Measurements from ENCODE around the gene ANKRD40.

Gene ANKRD40

GRCh38 chr17:50737118-50737698 is 29.5 kb upstream of the ANKRD40 start (continued):
- no peak for TF ChIP-seq PATZ1 (CRISPR knock-in tag; IDR thresholded peaks at IDR 0.05; ENCODE audit: borderline replicate concordance)
- TF ChIP-seq, protein P1, sequence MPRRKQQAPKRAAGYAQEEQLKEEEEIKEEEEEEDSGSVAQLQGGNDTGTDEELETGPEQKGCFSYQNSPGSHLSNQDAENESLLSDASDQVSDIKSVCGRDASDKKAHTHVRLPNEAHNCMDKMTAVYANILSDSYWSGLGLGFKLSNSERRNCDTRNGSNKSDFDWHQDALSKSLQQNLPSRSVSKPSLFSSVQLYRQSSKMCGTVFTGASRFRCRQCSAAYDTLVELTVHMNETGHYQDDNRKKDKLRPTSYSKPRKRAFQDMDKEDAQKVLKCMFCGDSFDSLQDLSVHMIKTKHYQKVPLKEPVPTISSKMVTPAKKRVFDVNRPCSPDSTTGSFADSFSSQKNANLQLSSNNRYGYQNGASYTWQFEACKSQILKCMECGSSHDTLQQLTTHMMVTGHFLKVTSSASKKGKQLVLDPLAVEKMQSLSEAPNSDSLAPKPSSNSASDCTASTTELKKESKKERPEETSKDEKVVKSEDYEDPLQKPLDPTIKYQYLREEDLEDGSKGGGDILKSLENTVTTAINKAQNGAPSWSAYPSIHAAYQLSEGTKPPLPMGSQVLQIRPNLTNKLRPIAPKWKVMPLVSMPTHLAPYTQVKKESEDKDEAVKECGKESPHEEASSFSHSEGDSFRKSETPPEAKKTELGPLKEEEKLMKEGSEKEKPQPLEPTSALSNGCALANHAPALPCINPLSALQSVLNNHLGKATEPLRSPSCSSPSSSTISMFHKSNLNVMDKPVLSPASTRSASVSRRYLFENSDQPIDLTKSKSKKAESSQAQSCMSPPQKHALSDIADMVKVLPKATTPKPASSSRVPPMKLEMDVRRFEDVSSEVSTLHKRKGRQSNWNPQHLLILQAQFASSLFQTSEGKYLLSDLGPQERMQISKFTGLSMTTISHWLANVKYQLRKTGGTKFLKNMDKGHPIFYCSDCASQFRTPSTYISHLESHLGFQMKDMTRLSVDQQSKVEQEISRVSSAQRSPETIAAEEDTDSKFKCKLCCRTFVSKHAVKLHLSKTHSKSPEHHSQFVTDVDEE (CRISPR knock-in tag; IDR thresholded peaks at IDR 0.05): no peak

DNA sequence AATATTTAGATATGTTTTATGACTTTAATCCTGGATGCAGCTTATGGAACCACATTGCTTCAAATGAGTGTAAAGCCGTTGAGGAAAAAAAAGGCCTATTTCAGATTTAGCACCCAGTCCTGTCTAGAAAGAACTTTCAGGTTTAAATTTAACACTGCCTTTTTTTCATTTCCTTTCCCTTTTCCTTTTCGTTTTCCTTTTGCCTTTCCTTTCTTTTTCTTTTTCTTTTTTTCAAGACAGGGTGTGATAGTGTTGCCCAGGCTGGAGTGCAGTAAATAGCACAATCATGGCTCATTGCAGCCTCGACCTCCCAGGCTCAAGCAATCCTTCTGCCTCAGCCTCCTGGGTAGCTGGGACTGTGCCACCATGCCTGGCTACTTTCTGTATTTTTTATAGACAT is 27.6 kb upstream of the ANKRD40 start:
- no peak for ATAC-seq
- no peak for TF ChIP-seq ARNTL (CRISPR knock-in tag; IDR thresholded peaks at IDR 0.05; ENCODE audit: borderline replicate concordance, low read depth)
- no peak for TF ChIP-seq ZFP30 (CRISPR knock-in tag; IDR thresholded peaks at IDR 0.05)
- TF ChIP-seq ESRRG (CRISPR knock-in tag; IDR thresholded peaks at IDR 0.05): no peak
- no peak for TF ChIP-seq ZNF70 (CRISPR knock-in tag; IDR thresholded peaks at IDR 0.05)
- no peak for TF ChIP-seq RARB (CRISPR knock-in tag; IDR thresholded peaks at IDR 0.05)
- TF ChIP-seq, protein P2, sequence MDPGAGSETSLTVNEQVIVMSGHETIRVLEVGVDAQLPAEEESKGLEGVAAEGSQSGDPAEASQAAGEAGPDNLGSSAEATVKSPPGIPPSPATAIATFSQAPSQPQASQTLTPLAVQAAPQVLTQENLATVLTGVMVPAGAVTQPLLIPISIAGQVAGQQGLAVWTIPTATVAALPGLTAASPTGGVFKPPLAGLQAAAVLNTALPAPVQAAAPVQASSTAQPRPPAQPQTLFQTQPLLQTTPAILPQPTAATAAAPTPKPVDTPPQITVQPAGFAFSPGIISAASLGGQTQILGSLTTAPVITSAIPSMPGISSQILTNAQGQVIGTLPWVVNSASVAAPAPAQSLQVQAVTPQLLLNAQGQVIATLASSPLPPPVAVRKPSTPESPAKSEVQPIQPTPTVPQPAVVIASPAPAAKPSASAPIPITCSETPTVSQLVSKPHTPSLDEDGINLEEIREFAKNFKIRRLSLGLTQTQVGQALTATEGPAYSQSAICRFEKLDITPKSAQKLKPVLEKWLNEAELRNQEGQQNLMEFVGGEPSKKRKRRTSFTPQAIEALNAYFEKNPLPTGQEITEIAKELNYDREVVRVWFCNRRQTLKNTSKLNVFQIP (CRISPR knock-in tag; IDR thresholded peaks at IDR 0.05; ENCODE audit: borderline replicate concordance, low read depth): no peak
- TF ChIP-seq SNAI2 (CRISPR knock-in tag; IDR thresholded peaks at IDR 0.05): no peak
- TF ChIP-seq PPARA (CRISPR knock-in tag; IDR thresholded peaks at IDR 0.05; ENCODE audit: borderline replicate concordance): no peak

DNA sequence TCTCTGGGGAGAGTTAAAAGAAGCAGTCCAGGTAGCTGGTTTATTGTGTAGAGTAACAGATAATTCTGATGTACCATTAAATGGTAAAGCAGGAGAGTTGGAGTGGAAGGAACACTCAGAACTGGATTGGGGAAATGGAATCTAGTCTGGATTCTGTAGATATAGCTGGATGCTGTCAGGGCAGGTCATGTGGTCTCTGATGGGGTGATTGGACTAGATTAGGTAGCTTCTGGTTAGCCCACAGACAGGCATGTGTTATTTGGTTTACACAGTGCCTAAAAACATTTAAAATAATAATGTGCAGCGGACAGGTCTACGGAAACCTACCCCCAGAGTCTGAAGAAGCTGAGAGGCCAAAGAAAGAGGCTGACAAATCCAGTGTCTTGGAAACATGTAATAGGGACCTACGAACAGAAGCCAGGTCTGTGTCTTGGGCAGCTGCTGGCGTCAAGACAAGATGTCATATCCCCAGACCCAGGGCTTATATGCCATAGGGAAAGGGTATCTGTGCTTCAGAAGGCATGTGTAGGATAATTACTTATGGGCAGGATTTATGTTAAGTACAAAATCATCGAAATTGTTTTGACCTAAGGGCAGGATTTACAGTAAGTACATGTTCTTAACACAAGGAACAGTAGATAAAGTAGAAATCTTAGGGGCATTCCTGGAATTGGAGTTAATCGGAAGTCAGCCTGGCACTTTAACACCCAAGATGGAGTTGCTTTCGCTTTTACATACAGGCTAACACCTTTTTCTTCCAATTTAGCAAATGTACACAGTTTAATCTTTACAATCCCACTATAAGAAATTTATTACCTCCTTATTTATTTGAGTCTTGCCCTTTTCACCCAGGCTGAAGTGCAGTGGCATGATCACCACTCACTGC is 24.1 kb upstream of the ANKRD40 start:
- TF ChIP-seq OSR1 (CRISPR knock-in tag; IDR thresholded peaks at IDR 0.05) (no peak), TCF4 (CRISPR knock-in tag; IDR thresholded peaks at IDR 0.05; ENCODE audit: borderline replicate concordance) (peak; percentile 16; the same call in 1 of the 2 replicates), SNAI2 (CRISPR knock-in tag; IDR thresholded peaks at IDR 0.05) (0 out of 2 replicates have a peak, but pooled peaks have one; percentile 22), TOX (CRISPR knock-in tag; IDR thresholded peaks at IDR 0.05; ENCODE audit: borderline replicate concordance) (no peak)

DNA sequence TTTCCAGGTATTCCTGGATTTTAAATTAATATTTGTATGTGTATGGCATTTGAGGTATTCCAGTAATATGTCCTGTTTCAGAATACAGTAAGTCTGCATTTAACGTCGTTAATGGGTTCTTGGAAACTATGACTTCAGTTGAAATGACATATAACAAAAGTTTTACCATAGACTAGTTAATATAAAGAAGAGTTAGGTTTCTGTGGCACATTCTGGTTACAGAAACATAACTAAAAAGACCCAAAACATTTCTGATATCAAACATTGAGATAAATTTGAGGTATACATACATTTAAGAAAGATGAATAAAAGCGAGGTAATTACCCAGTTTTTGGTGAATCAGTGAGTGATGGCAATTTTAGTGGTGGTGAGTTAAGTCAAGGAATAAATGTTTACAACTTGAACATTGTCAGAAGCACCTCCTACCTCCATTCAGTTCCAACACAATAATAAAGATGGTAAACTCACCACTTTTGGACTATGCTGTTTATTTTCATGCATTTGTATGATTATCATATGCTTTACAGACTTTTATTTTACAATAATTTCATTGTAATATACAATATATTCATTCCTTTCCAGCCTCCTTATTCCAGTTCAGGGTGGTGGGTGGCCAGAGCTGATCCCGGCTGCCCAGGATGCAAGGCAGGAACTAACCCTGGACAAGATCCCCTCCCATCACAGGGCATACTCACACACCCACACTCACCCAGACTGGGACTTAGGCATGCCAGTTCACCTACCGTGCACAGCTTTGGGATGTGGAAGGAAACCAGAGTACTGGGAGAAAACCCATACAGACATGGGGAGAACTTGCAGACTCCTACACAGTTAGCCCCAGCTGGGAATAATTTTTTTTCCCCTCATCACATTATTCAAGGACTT is 21.4 kb upstream of the ANKRD40 start:
- no peak for ATAC-seq
- no peak for TF ChIP-seq ARNTL (CRISPR knock-in tag; IDR thresholded peaks at IDR 0.05; ENCODE audit: borderline replicate concordance, low read depth)
- TF ChIP-seq CSDC2 (CRISPR knock-in tag; IDR thresholded peaks at IDR 0.05): no peak
- TF ChIP-seq ZNF565 (CRISPR knock-in tag; conservative IDR thresholded peaks at IDR 0.05; ENCODE audit: low read depth): no peak
- TF ChIP-seq RARB (CRISPR knock-in tag; IDR thresholded peaks at IDR 0.05): no peak
- TF ChIP-seq, protein P3, sequence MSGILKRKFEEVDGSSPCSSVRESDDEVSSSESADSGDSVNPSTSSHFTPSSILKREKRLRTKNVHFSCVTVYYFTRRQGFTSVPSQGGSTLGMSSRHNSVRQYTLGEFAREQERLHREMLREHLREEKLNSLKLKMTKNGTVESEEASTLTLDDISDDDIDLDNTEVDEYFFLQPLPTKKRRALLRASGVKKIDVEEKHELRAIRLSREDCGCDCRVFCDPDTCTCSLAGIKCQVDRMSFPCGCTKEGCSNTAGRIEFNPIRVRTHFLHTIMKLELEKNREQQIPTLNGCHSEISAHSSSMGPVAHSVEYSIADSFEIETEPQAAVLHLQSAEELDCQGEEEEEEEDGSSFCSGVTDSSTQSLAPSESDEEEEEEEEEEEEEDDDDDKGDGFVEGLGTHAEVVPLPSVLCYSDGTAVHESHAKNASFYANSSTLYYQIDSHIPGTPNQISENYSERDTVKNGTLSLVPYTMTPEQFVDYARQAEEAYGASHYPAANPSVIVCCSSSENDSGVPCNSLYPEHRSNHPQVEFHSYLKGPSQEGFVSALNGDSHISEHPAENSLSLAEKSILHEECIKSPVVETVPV (CRISPR knock-in tag; IDR thresholded peaks at IDR 0.05): no peak
- TF ChIP-seq SNAI2 (CRISPR knock-in tag; IDR thresholded peaks at IDR 0.05): no peak
- TF ChIP-seq TCF4 (CRISPR knock-in tag; IDR thresholded peaks at IDR 0.05; ENCODE audit: borderline replicate concordance): no peak
- TF ChIP-seq ZC3H10 (CRISPR knock-in tag; IDR thresholded peaks at IDR 0.05): no peak
- no peak for TF ChIP-seq OSR1 (CRISPR knock-in tag; IDR thresholded peaks at IDR 0.05)
- TF ChIP-seq BACH2 (CRISPR knock-in tag; IDR thresholded peaks at IDR 0.05; ENCODE audit: borderline replicate concordance): no peak
- TF ChIP-seq ZFP30 (CRISPR knock-in tag; IDR thresholded peaks at IDR 0.05): no peak
- no peak for TF ChIP-seq ESRRG (CRISPR knock-in tag; IDR thresholded peaks at IDR 0.05)
- TF ChIP-seq ZNF70 (CRISPR knock-in tag; IDR thresholded peaks at IDR 0.05): no peak
- no peak for TF ChIP-seq ZFP3 (CRISPR knock-in tag; IDR thresholded peaks at IDR 0.05)
- no peak for TF ChIP-seq TOX (CRISPR knock-in tag; IDR thresholded peaks at IDR 0.05; ENCODE audit: borderline replicate concordance)
- TF ChIP-seq, protein P2 (CRISPR knock-in tag; IDR thresholded peaks at IDR 0.05; ENCODE audit: borderline replicate concordance, low read depth): no peak
- TF ChIP-seq ISL1 (CRISPR knock-in tag; IDR thresholded peaks at IDR 0.05): no peak
- TF ChIP-seq PATZ1 (CRISPR knock-in tag; IDR thresholded peaks at IDR 0.05; ENCODE audit: borderline replicate concordance): no peak

More for the DNA sequence above, 24.1 kb upstream of the ANKRD40 start:
- peak; percentile 41 for ATAC-seq

Data from SK-N-SH treated with all-trans-retinoic acid at 6 μM for 48 hours (cell line).